Measurements from ENCODE around the gene ARMC3.
"Not testable (repeated sequence)": the region's sequence is repeated elsewhere in the genome, so short reads cannot be mapped to it uniquely, and the experiment has no call there.

The ARMC3 gene

GRCh38 chr10:22927661-22928403, at the start of gene ARMC3:
TSS of gene ARMC3 (plus strand) at chr10:22928053. CDS start at chr10:22931997, 3,944 bp downstream.
- peak; percentile 15 for DNase-seq

GRCh38 chr10:22891797-22892196, 36.1 kb upstream of the ARMC3 start:
- DNase-seq = no peak

GRCh38 chr10:22893781-22894180, 34.1 kb upstream of the ARMC3 start:
- DNase-seq = no peak

GRCh38 chr10:22894714-22895113, 33.1 kb upstream of the ARMC3 start:
- no peak for DNase-seq

GRCh38 chr10:22895252-22895651, 32.6 kb upstream of the ARMC3 start:
- DNase-seq = no peak

GRCh38 chr10:22897371-22897770, 30.5 kb upstream of the ARMC3 start:
- DNase-seq = no peak

- no peak for DNase-seq
These were observed 28.5 kb upstream of the ARMC3 start for GRCh38 chr10:22899307-22899706.

- DNase-seq = no peak
These were observed 28.1 kb upstream of the ARMC3 start for GRCh38 chr10:22899775-22900174.

GRCh38 chr10:22900841-22901601, 26.8 kb upstream of the ARMC3 start:
- DNase-seq = no peak

GRCh38 chr10:22902147-22902546, 25.7 kb upstream of the ARMC3 start:
- not testable (repeated sequence) for DNase-seq

GRCh38 chr10:22903694-22904093, 24.2 kb upstream of the ARMC3 start:
- no peak for DNase-seq

GRCh38 chr10:22906767-22907166, 21.1 kb upstream of the ARMC3 start:
- DNase-seq = no peak

- DNase-seq = no peak
These were observed 19.0 kb upstream of the ARMC3 start for GRCh38 chr10:22908837-22909236.

GRCh38 chr10:22909673-22910072, 18.2 kb upstream of the ARMC3 start:
- DNase-seq = not testable (repeated sequence)

GRCh38 chr10:22911067-22911466, 16.8 kb upstream of the ARMC3 start:
- no peak for DNase-seq

GRCh38 chr10:22911889-22912762, 15.7 kb upstream of the ARMC3 start:
- peak; percentile 45 for DNase-seq

- no peak for DNase-seq
These were observed 15.0 kb upstream of the ARMC3 start for GRCh38 chr10:22912763-22913384.

- DNase-seq = no peak
These were observed 14.3 kb upstream of the ARMC3 start for GRCh38 chr10:22913474-22914092.

GRCh38 chr10:22915314-22915713, 12.5 kb upstream of the ARMC3 start:
- DNase-seq = no peak

- DNase-seq = no peak
These were observed 2.8 kb upstream of the ARMC3 start for GRCh38 chr10:22925088-22925487.

- DNase-seq = no peak
These were observed 687 bp upstream of the ARMC3 start for GRCh38 chr10:22927166-22927565.

- DNase-seq = not testable (repeated sequence)
These were observed 1.2 kb downstream of the ARMC3 start for GRCh38 chr10:22929053-22929452.

Data from SHP77 treated with DMSO at 0.1 percent for 48 hours (cell line).